Neural crest cell (in vitro differentiated cells): ENCODE measurements around the gene CATSPERE. TPM values are rescaled to one million over a fixed set of nuclear protein-coding genes. Genes with fewer than 3 reads are reported as not detected.
"Not testable (repeated sequence)": the region's sequence is repeated elsewhere in the genome, so short reads cannot be mapped to it uniquely, and the experiment has no call there.

ENCODE experiments used
- DNase-seq: peaks from one replicate; pipeline ENCODE4 v3.0.0; 2021; ENCODE audit warnings: low read depth, mixed read lengths, low spot score
- H3K27ac Mint-ChIP-seq: one replicate; pipeline ENCODE4 v1.8.0; 2021; ENCODE audit warnings: mild to moderate bottlenecking, mixed read lengths; ENCODE audit not compliant: unreplicated experiment
- H3K27me3 Mint-ChIP-seq: 2 replicates; pipeline ENCODE4 v1.8.0; 2021; ENCODE audit warnings: low read depth, mild to moderate bottlenecking, mixed read lengths
- H3K36me3 Mint-ChIP-seq: 2 replicates; pipeline ENCODE4 v1.8.0; 2021; ENCODE audit warnings: low read depth, mild to moderate bottlenecking, mixed read lengths
- H3K4me1 Mint-ChIP-seq: 2 replicates; pipeline ENCODE4 v1.8.0; 2021; ENCODE audit warnings: mixed read lengths
- H3K4me3 Mint-ChIP-seq: one replicate; pipeline ENCODE4 v1.8.0; 2021; ENCODE audit warnings: mild to moderate bottlenecking, mixed read lengths
- H3K9me3 Mint-ChIP-seq: 2 replicates; pipeline ENCODE4 v1.8.0; 2021; ENCODE audit warnings: mixed read lengths
- total RNA-seq: library from RNA; stranded (reverse); gene quantifications from 2 replicates; pipeline ENCODE4 v1.2.1, GENCODE V29; 2021
- TF ChIP-seq, protein P1 (sequence below): fragments of 200-600 bp; sonication (generic); conservative IDR thresholded peaks from 2 replicates; pipeline ENCODE4 v1.5.0; 2021; ENCODE audit warnings: antibody characterized with exemption, mild to moderate bottlenecking

The CATSPERE gene
- total RNA-seq, 1 donor from 2014 or later, result 0.44 TPM

DNA sequence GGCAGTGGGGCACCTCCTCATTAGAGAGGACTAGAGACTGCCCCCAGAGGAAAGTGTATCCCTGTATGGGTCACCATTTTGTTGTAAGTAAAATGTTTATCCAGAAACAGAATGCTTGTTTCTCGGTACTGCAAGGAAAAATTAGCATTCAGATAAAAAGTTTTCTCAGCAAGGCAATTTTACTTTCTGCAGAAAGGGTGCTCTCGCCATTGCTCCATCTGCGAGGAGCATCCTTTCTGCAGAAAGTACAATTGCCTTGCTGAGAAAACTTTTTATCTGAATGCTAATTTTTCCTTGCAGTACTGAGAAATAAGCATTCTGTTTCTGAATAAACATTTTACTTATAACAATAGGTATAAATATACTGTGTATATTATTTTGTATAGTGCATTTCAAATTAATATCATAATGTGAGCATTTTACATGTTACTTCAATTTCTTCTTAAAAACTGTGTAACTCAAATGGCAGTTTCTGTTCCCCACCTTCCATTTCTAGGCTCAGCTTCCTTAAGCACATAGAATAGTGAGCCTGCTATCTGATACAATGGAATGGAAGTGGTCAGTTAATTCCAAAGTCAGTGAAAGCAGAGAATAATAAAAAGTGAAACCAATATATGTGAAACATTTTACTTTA, 115.3 kb downstream of the CATSPERE start:
- H3K9me3 Mint-ChIP-seq, result peaks cover 17% of the 10 kb centered on the region
- TF ChIP-seq, protein P1, sequence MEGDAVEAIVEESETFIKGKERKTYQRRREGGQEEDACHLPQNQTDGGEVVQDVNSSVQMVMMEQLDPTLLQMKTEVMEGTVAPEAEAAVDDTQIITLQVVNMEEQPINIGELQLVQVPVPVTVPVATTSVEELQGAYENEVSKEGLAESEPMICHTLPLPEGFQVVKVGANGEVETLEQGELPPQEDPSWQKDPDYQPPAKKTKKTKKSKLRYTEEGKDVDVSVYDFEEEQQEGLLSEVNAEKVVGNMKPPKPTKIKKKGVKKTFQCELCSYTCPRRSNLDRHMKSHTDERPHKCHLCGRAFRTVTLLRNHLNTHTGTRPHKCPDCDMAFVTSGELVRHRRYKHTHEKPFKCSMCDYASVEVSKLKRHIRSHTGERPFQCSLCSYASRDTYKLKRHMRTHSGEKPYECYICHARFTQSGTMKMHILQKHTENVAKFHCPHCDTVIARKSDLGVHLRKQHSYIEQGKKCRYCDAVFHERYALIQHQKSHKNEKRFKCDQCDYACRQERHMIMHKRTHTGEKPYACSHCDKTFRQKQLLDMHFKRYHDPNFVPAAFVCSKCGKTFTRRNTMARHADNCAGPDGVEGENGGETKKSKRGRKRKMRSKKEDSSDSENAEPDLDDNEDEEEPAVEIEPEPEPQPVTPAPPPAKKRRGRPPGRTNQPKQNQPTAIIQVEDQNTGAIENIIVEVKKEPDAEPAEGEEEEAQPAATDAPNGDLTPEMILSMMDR, result no peak
- no peak for DNase-seq
- peaks cover 21% of the 10 kb centered on the region for H3K36me3 Mint-ChIP-seq
- H3K27ac Mint-ChIP-seq, result no peak overlapping the region
- no peaks in the 10 kb centered on the region for H3K27me3 Mint-ChIP-seq
- H3K4me1 Mint-ChIP-seq, result no peaks in the 10 kb centered on the region
- H3K4me3 Mint-ChIP-seq, result no peak overlapping the region

DNA sequence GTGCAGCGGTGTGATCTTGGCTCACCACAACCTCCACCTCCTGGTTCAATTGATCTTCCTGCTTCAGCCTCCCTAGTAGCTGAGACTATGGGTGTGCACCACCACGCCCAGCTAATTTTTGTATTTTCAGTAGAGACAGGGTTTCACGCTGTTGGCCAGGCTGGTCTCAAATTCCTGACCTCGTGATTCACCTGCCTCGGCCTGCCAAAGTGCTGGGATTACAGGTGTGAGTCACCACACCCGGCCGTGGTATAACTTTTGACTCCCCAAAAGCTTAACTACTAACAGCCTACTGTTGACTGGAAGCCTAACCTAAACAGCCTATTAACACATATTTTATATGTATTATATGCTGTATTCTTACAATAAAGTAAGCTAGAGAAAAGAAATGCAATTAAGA, 117.1 kb downstream of the CATSPERE start:
- H3K27ac Mint-ChIP-seq, result not testable (repeated sequence)
- H3K9me3 Mint-ChIP-seq, result peaks cover 15% of the 10 kb centered on the region

DNA sequence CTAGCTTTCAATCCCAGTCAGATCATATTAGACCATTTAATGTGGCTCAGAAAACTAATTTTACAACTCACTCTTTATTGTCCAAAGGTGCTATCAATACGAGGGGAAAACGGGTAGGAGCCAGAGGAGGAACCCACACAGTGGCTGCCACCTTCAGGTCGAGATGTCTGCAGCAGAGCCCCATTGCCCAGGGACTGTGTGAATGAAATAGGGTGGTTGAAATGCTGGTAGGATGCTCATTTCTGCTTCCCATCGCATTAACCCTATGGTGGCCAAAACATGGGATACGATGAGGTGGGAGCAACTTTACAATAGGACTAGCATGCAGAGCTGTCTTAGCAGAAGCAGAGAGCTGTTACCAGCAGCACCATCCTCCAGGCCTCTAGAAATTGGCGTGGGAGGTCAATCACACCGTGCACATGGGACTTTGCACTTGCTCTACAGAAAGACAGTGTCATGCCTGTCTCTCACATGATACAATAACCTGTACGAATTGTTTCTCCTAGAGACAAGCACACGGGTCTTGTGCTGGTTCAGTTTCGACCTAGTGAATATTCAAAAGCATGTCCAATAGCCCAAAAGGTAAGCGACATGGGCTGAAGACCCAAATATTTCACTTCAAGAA, 122.4 kb downstream of the CATSPERE start:
- no peaks in the 10 kb centered on the region for H3K27me3 Mint-ChIP-seq
- no peak overlapping the region for H3K4me3 Mint-ChIP-seq
- H3K27ac Mint-ChIP-seq, result no peak overlapping the region
- H3K4me1 Mint-ChIP-seq, result no peaks in the 10 kb centered on the region
- peaks cover 3% of the 10 kb centered on the region for H3K9me3 Mint-ChIP-seq
- TF ChIP-seq, protein P1, result no peak
- no peaks in the 10 kb centered on the region for H3K36me3 Mint-ChIP-seq
- no peak for DNase-seq

More for the DNA sequence above, 117.1 kb downstream of the CATSPERE start:
- not testable (repeated sequence) for DNase-seq, H3K4me3 Mint-ChIP-seq, H3K4me1 Mint-ChIP-seq, H3K27me3 Mint-ChIP-seq
- peaks cover 19% of the 10 kb centered on the region for H3K36me3 Mint-ChIP-seq

DNA sequence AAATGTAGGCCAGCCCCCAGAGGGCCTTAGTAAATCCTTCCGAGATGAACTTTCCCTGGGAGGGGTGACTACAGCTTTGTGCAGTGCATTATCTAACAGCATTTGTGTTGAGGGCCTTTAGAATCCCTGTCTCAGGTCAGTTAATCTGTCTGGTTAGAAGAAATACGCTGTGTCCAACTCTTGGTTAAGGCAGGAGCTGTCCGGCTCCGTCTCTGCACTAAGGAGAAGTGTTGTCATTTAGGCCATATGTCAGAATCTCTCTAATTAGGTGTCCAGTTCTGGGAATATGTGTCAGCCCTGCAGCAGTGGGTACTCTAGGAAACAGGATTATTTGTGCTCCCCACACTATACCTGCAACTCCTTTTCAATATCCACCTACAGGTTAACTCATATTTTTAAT, 124.8 kb downstream of the CATSPERE start:
- peaks cover 4% of the 10 kb centered on the region for H3K36me3 Mint-ChIP-seq
- TF ChIP-seq, protein P1, result no peak
- no peaks in the 10 kb centered on the region for H3K4me1 Mint-ChIP-seq
- no peaks in the 10 kb centered on the region for H3K27me3 Mint-ChIP-seq
- peaks cover 4% of the 10 kb centered on the region for H3K9me3 Mint-ChIP-seq
- H3K4me3 Mint-ChIP-seq, result no peak overlapping the region
- no peak overlapping the region for H3K27ac Mint-ChIP-seq
- no peak for DNase-seq

DNA sequence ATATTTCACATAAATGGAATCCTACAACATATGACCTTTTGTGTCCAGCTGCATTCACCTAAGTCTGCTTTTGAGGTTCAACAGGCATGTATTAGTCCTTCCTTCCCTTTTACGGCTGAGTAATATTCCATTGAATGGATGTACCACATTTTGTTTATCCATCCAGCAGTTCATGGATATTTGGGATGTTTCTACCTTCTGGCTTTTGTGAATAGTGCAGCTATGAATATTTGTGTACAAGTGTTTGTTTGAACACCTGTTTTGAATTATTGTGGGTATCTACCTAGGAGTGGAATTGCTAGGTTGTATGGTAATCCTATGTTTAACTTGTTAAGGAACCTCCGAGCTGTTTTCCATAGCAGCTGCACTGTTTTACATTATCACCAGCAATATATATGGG, 129.6 kb downstream of the CATSPERE start:
- Mint-ChIP-seq H3K27ac (no peak overlapping the region), H3K36me3 (peaks cover 9% of the 10 kb centered on the region), H3K9me3 (peaks cover 11% of the 10 kb centered on the region), H3K4me1 (no peaks in the 10 kb centered on the region), H3K27me3 (no peaks in the 10 kb centered on the region), H3K4me3 (no peak overlapping the region)
- TF ChIP-seq, protein P1, result no peak
- DNase-seq, result no peak

DNA sequence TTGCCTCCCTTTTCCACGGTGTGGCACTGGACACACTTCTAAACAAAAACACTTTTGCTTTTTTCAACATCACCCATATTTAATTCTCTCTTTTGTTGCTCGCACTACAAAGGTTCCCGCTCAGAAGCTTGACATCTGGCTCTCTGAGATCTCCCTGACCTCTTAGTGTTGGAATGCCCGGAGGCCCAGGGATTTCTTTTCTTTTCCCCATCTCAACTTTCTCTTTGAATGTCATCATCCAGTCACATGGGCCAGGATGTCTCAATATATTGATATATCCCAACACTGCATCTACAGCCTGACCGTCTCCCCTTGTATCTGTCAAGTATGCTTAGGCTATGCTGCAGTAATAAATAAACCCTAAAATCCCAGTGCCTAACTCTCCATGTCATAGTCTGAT, 137.5 kb downstream of the CATSPERE start:
- H3K27ac Mint-ChIP-seq, result no peak overlapping the region
- no peak for DNase-seq
- no peaks in the 10 kb centered on the region for H3K27me3 Mint-ChIP-seq
- H3K36me3 Mint-ChIP-seq, result no peaks in the 10 kb centered on the region
- H3K4me3 Mint-ChIP-seq, result no peak overlapping the region
- TF ChIP-seq, protein P1, result no peak
- H3K4me1 Mint-ChIP-seq, result peaks cover 14% of the 10 kb centered on the region
- H3K9me3 Mint-ChIP-seq, result peaks cover 3% of the 10 kb centered on the region
